H1 (cell line): ENCODE data around the gene ZNF277. TPM values are rescaled to one million over a fixed set of nuclear protein-coding genes. Genes with fewer than 3 reads are reported as not detected.

ENCODE experiments used
- CTCF ChIA-PET: fragments of 300-600 bp; sonication (Branson Sonifier 250); formaldehyde crosslinking; loops from one replicate; lab custom pipeline; 2021; ENCODE audit not compliant: partially characterized antibody; lab: Charles Lee
- POLR2A ChIA-PET: fragments of 300-600 bp; sonication (Branson Sonifier 250); formaldehyde crosslinking; loops from one replicate; lab custom pipeline; 2021; ENCODE audit warnings: inconsistent platforms; ENCODE audit not compliant: partially characterized antibody; lab: Charles Lee
- DNase-seq, 2 experiments: peaks; one replicate each; pipeline versions ENCODE4 v3.0.0 to v3.0.0-alpha.2; 2010 to 2022; ENCODE audit warnings: low spot score in 2 of 2, low read depth in 1 of 2, mixed read lengths in 1 of 2
- FAIRE-seq: peaks from 2 replicates; lab custom pipeline; 2011; peaks lifted over from hg19 to GRCh38; lab: Jason Lieb, UNC
- H2AFZ ChIP-seq: 2 replicates; pipeline ENCODE4 v1.8.1; 2012; ENCODE audit warnings: low read length, inconsistent platforms
- H2AK5ac ChIP-seq: 2 replicates; pipeline ENCODE4 v1.6.1; 2013; ENCODE audit warnings: low read depth, low read length
- H2BK120ac ChIP-seq: replicated peaks from 2 replicates; pipeline ENCODE3; 2013; ENCODE audit warnings: low read depth, low read length, inconsistent platforms
- H2BK12ac ChIP-seq: 2 replicates; pipeline ENCODE4 v1.6.1; 2013; ENCODE audit warnings: low read depth, low read length
- H2BK15ac ChIP-seq: 2 replicates; pipeline ENCODE4 v1.6.1; 2013; ENCODE audit warnings: low read length
- H2BK20ac ChIP-seq: 2 replicates; pipeline ENCODE4 v1.6.1; 2013; ENCODE audit warnings: low read length
- H2BK5ac ChIP-seq: 2 replicates; pipeline ENCODE4 v1.6.1; 2013; ENCODE audit warnings: low read depth, low read length
- H3K14ac ChIP-seq: 2 replicates; pipeline ENCODE4 v1.6.1; 2013; ENCODE audit warnings: inconsistent platforms; ENCODE audit not compliant: insufficient read length
- H3K18ac ChIP-seq: 2 replicates; pipeline ENCODE4 v1.6.1; 2013; ENCODE audit warnings: low read length; ENCODE audit errors: extremely low read depth
- H3K23ac ChIP-seq: 2 replicates; pipeline ENCODE4 v1.6.1; 2013; ENCODE audit warnings: inconsistent platforms; ENCODE audit not compliant: insufficient read length
- H3K23me2 ChIP-seq: 2 replicates; pipeline ENCODE4 v1.6.1; 2013; ENCODE audit warnings: low read depth, low read length
- H3K27ac ChIP-seq: 2 replicates; pipeline ENCODE4 v1.6.1; 2011; ENCODE audit warnings: low read depth, low read length, inconsistent platforms
- H3K27me3 ChIP-seq, 4 experiments: replicated peaks in 1 of 4; 1 replicate in 1 of 4; 2 replicates in 3 of 4; pipeline versions ENCODE4 v1.6.1 to v1.8.1; 2011 to 2013; ENCODE audit warnings: low read length in 3 of 4, mild to moderate bottlenecking in 3 of 4, inconsistent platforms in 2 of 4, mixed read lengths in 2 of 4, moderate library complexity in 1 of 4; ENCODE audit not compliant: control insufficient read depth in 3 of 4, insufficient read depth in 3 of 4; ENCODE audit errors: extremely low read depth in 1 of 4
- H3K36me3 ChIP-seq, 4 experiments: 2 replicates each; pipeline versions ENCODE4 v1.6.1 to v1.8.1; 2011 to 2013; ENCODE audit warnings: mild to moderate bottlenecking in 4 of 4, low read length in 3 of 4, moderate library complexity in 2 of 4, control low read depth in 1 of 4, inconsistent platforms in 1 of 4; ENCODE audit not compliant: insufficient read depth in 4 of 4, control insufficient read depth in 2 of 4
- H3K4ac ChIP-seq: replicated peaks from 2 replicates; pipeline ENCODE3; 2013; ENCODE audit warnings: low read length, low read depth, mixed read lengths, inconsistent platforms; ENCODE audit not compliant: insufficient read length
- H3K4me1 ChIP-seq, 4 experiments: replicated peaks in 1 of 4; 1 replicate in 1 of 4; 2 replicates in 3 of 4; pipeline versions ENCODE4 v1.6.1 to v1.8.1; 2011 to 2013; ENCODE audit warnings: low read length in 3 of 4, inconsistent platforms in 2 of 4, mixed read lengths in 1 of 4; ENCODE audit not compliant: insufficient read depth in 4 of 4, control insufficient read depth in 3 of 4
- H3K4me2 ChIP-seq, 2 experiments: 2 replicates each; pipeline versions ENCODE4 v1.6.1 to v1.8.1; 2011 to 2013; ENCODE audit warnings: low read depth in 2 of 2, low read length in 2 of 2, control low read depth in 1 of 2, inconsistent platforms in 1 of 2, mild to moderate bottlenecking in 1 of 2; ENCODE audit not compliant: insufficient read depth in 1 of 2
- H3K4me3 ChIP-seq, 4 experiments: fragments of 200-600, 300-600 bp in 1 of 4; sonication (generic), shearing (Covaris generic), sonication (Bioruptor Twin) in 1 of 4; 2 replicates each; pipeline versions ENCODE4 v1.5.1 to v1.8.1; 2011 to 2016; ENCODE audit warnings: low read length in 4 of 4, low read depth in 3 of 4, control low read depth in 2 of 4, inconsistent platforms in 2 of 4, mild to moderate bottlenecking in 2 of 4, mixed read lengths in 1 of 4, moderate library complexity in 1 of 4; ENCODE audit not compliant: insufficient read depth in 2 of 4; ENCODE audit errors: extremely low read depth in 1 of 4
- H3K56ac ChIP-seq: replicated peaks from 2 replicates; pipeline ENCODE3; 2013; ENCODE audit warnings: low read depth, mild to moderate bottlenecking, mixed read lengths, low read length, inconsistent platforms; ENCODE audit not compliant: insufficient read length
- H3K79me1 ChIP-seq: 2 replicates; pipeline ENCODE4 v1.6.1; 2013; ENCODE audit warnings: low read depth, low read length, control low read depth
- H3K79me2 ChIP-seq, 2 experiments: 2 replicates each; pipeline versions ENCODE4 v1.6.1 to v1.8.1; 2012 to 2013; ENCODE audit warnings: low read length in 2 of 2, mild to moderate bottlenecking in 2 of 2, inconsistent platforms in 1 of 2; ENCODE audit not compliant: insufficient read depth in 2 of 2, control insufficient read depth in 1 of 2
- H3K9ac ChIP-seq, 4 experiments: replicated peaks in 1 of 4; 1 replicate in 1 of 4; 2 replicates in 3 of 4; pipeline versions ENCODE4 v1.6.1 to v1.8.1; 2011 to 2013; ENCODE audit warnings: low read depth in 3 of 4, low read length in 3 of 4, control low read depth in 2 of 4, mild to moderate bottlenecking in 2 of 4, moderate library complexity in 2 of 4, inconsistent platforms in 1 of 4; ENCODE audit errors: extremely low read depth in 1 of 4
- H3K9me3 ChIP-seq, 2 experiments: 2 replicates each; pipeline versions ENCODE4 v1.6.1 to v1.8.1; 2012 to 2013; ENCODE audit warnings: mild to moderate bottlenecking in 2 of 2, moderate library complexity in 2 of 2, control low read depth in 1 of 2, inconsistent platforms in 1 of 2, low read depth in 1 of 2, low read length in 1 of 2, mixed read lengths in 1 of 2; ENCODE audit not compliant: insufficient read depth in 2 of 2
- H4K20me1 ChIP-seq, 2 experiments: replicated peaks in 1 of 2; 2 replicates each; pipeline versions ENCODE3 to v1.8.1; 2011 to 2013; ENCODE audit warnings: inconsistent platforms in 2 of 2, low read length in 2 of 2, mild to moderate bottlenecking in 1 of 2; ENCODE audit not compliant: insufficient read depth in 2 of 2, control insufficient read depth in 1 of 2
- H4K5ac ChIP-seq: 2 replicates; pipeline ENCODE4 v1.6.1; 2013; ENCODE audit warnings: low read length, low read depth, mixed read lengths, inconsistent platforms; ENCODE audit not compliant: insufficient read length
- H4K8ac ChIP-seq: 2 replicates; pipeline ENCODE4 v1.8.0; 2013; ENCODE audit warnings: mild to moderate bottlenecking, moderate library complexity, low read length, inconsistent platforms; ENCODE audit not compliant: insufficient read depth; ENCODE audit errors: extremely low read depth
- H4K91ac ChIP-seq: replicated peaks from 2 replicates; pipeline ENCODE3; 2013; ENCODE audit warnings: low read length, mixed read lengths, inconsistent platforms; ENCODE audit not compliant: insufficient read length
- CBX8 ChIP-seq: fragments of 300-800, 300-1000 bp; sonication (generic); IDR thresholded peaks from 2 replicates; pipeline ENCODE4 v1.7.1; 2016; ENCODE audit warnings: low read depth, low read length, borderline replicate concordance
- CEBPB ChIP-seq: IDR thresholded peaks from 2 replicates; pipeline ENCODE4 v1.6.1; 2012; ENCODE audit warnings: low read depth, low read length
- CHD1 ChIP-seq: IDR thresholded peaks from 2 replicates; pipeline ENCODE4 v1.6.1; 2012; ENCODE audit warnings: low read depth, low read length, improper control_type of control experiment
- CHD2 ChIP-seq: IDR thresholded peaks from 2 replicates; pipeline ENCODE4 v1.6.1; 2012; ENCODE audit warnings: low read length, improper control_type of control experiment
- JUN ChIP-seq: IDR thresholded peaks from 2 replicates; pipeline ENCODE4 v1.6.1; 2011; ENCODE audit warnings: low read depth, mild to moderate bottlenecking, improper control_type of control experiment, low read length
- MAX ChIP-seq: IDR thresholded peaks from 2 replicates; pipeline ENCODE4 v1.6.1; 2012; ENCODE audit warnings: inconsistent platforms
- NANOG ChIP-seq: IDR thresholded peaks from 2 replicates; pipeline ENCODE4 v1.6.1; 2011; ENCODE audit warnings: low read length, low read depth, mild to moderate bottlenecking, inconsistent platforms; ENCODE audit not compliant: insufficient read depth, poor library complexity, severe bottlenecking
- NRF1 ChIP-seq: IDR thresholded peaks from 2 replicates; pipeline ENCODE4 v1.6.1; 2011; ENCODE audit warnings: mild to moderate bottlenecking, low read depth, low read length, improper control_type of control experiment
- POLR2AphosphoS5 ChIP-seq: IDR thresholded peaks from 2 replicates; pipeline ENCODE4 v1.6.1; 2011; ENCODE audit warnings: low read depth, low read length
- SIN3A ChIP-seq, 2 experiments: IDR thresholded peaks in 1 of 2; conservative IDR thresholded peaks in 1 of 2; 2 replicates each; pipeline ENCODE4 v1.6.1; 2011 to 2012; ENCODE audit warnings: low read length in 2 of 2, improper control_type of control experiment in 1 of 2, low read depth in 1 of 2, mild to moderate bottlenecking in 1 of 2
- SUZ12 ChIP-seq: fragments of 200-600 bp; sonication (generic); IDR thresholded peaks from 2 replicates; pipeline ENCODE4 v1.6.1; 2012; ENCODE audit warnings: mild to moderate bottlenecking, inconsistent platforms, low read length, moderate library complexity, mixed read lengths
- TAF1 ChIP-seq: IDR thresholded peaks from 2 replicates; pipeline ENCODE4 v1.6.1; 2011; ENCODE audit warnings: mild to moderate bottlenecking, low read depth, low read length
- TEAD4 ChIP-seq: IDR thresholded peaks from 2 replicates; pipeline ENCODE4 v1.6.1; 2012; ENCODE audit warnings: low read depth, low read length, inconsistent platforms, mixed read lengths
- ZNF274 ChIP-seq: IDR thresholded peaks from 2 replicates; pipeline ENCODE4 v1.7.0; 2012; ENCODE audit warnings: low read length, borderline replicate concordance; ENCODE audit errors: extremely low read depth
- WGBS, 2 experiments: shearing (Covaris generic) in 1 of 2; methylation state at CpG; one replicate each; pipeline versions ENCODE4 v1.1.6 to v1.1.7; 2013 to 2015; ENCODE audit warnings: low lambda C conversion rate in 2 of 2, mixed read lengths in 2 of 2, inconsistent platforms in 1 of 2, low coverage in 1 of 2, missing lambda C conversion rate in 1 of 2; ENCODE audit not compliant: insufficient replicate concordance in 2 of 2, insufficient coverage in 1 of 2, insufficient read length in 1 of 2; ENCODE audit errors: extremely low coverage in 1 of 2, missing lambda C conversion rate in 1 of 2; 5-methylcytosine and 5-hydroxymethylcytosine counted together
- polyA plus RNA-seq, 7 experiments: library from polyadenylated mRNA; depleted of rRNA in 3 of 7; stranded (reverse) in 5 of 7; unstranded in 2 of 7; fragments of >200 nt in 5 of 7; fragments of 200-250 nt in 2 of 7; gene quantifications; 1 replicate in 5 of 7; 2 replicates in 1 of 7; 4 replicates in 1 of 7; pipeline versions ENCODE4 v1.2.1 to v1.2.3, GENCODE V29; 2011 to 2013; ENCODE audit warnings: missing spikeins in 2 of 7, mixed read lengths in 2 of 7
- total RNA-seq: library from RNA; stranded (reverse); fragmentation: NEBNext Ultra II Directional; extraction: Animal tissue kit (Norgen Biotek cat#: 25700); gene quantifications from 2 replicates; pipeline ENCODE4 v1.2.1, GENCODE V29; 2021

The ZNF277 gene
- total and polyA plus RNA-seq, 2 of the 8 experiments (the other 6 are each of a cell fraction or from before 2014, with no cell fraction given) = 5.1 to 21.7 TPM

- Histone ChIP-seq H2AK5ac (no peak overlapping the region), H4K20me1 (no peaks in the 10 kb centered on the region), H2BK20ac (no peak overlapping the region), H3K36me3 (no peaks in the 10 kb centered on the region), H4K8ac (no peak overlapping the region), H2BK12ac (no peak overlapping the region), H3K79me1 (peaks cover 3% of the 10 kb centered on the region), H3K27ac (no peak overlapping the region), H3K9me3 (no peaks in the 10 kb centered on the region), H2BK15ac (no peak overlapping the region), H2BK120ac (no peak overlapping the region), H2AFZ (no peak overlapping the region), H3K4me1 (0 out of 7 replicates have a peak, but pooled peaks cover 0 to 3% (median 0%) of the 10 kb centered on the region in 4 experiments), H3K9ac (no peak overlapping the region), H3K27me3 (no peaks in the 10 kb centered on the region), H3K56ac (no peak overlapping the region), H3K79me2 (peaks cover 0 to 76% of the 10 kb centered on the region in 2 experiments; a peak in 2 of 4 replicates), H3K4me2 (no peak overlapping the region), H3K23ac (no peak overlapping the region), H2BK5ac (no peak overlapping the region), H3K23me2 (no peaks in the 10 kb centered on the region), H3K4me3 (no peak overlapping the region), H4K91ac (no peak overlapping the region), H3K14ac (no peak overlapping the region), H4K5ac (no peak overlapping the region), H3K4ac (no peak overlapping the region), H3K18ac (no peak overlapping the region)
- DNase-seq = no peak
- FAIRE-seq = no peak
- CTCF ChIA-PET = interaction anchor here (0.7 to 1.6 kb wide), 2 partner anchors 18 to 58 kb away, joined by 3 to 5 read pairs; no protein-coding TSS in a partner anchor
- WGBS, 2 experiments = 91% methylated on average over 6 of the region's 6 CpGs; no CpG with 5 or more reads in 1 of the 2 experiments
- POLR2A ChIA-PET = interaction anchor here (0.9 to 2.4 kb wide), 3 partner anchors 8 to 254 kb away, joined by 3 to 6 read pairs (median 4); partner anchors contain the start of gene ZNF277
- TF ChIP-seq NRF1 (no peak), CHD1 (no peak), JUN (no peak), POLR2AphosphoS5 (no peak), SIN3A (conservative IDR thresholded peaks at IDR 0.05 in 1 of 2, IDR thresholded peaks at IDR 0.05 in 1 of 2; ENCODE audit: low read depth in 1 of 2, low read length in 2 of 2) (no peak), SUZ12 (no peak), CBX8 (no peak), TAF1 (no peak), CEBPB (no peak), TEAD4 (no peak), ZNF274 (no peak), MAX (no peak), CHD2 (no peak), NANOG (no peak)
These were observed 9.2 kb upstream of the ZNF277 start for GRCh38 chr7:112197322-112197721.
